Endodermal cell (in vitro differentiated cells): Measurements from ENCODE around the gene CUEDC1. TPM values are rescaled to one million over a fixed set of nuclear protein-coding genes. Genes with fewer than 3 reads are reported as not detected.
A peak's percentile ranks its signal among the peaks of the same experiment; 100 is the strongest.

Experiments used
- DNase-seq: peaks from one replicate; pipeline ENCODE4 v3.0.0-alpha.2; 2017
- H3K27ac ChIP-seq: 2 replicates; pipeline ENCODE4 v1.5.1; 2013; ENCODE audit warnings: mild to moderate bottlenecking, low read depth, low read length, moderate library complexity
- H3K27me3 ChIP-seq: 2 replicates; pipeline ENCODE4 v1.6.1; 2013; ENCODE audit warnings: mild to moderate bottlenecking, low read length, moderate library complexity; ENCODE audit not compliant: insufficient read depth, control insufficient read depth, poor library complexity, severe bottlenecking
- H3K36me3 ChIP-seq: 2 replicates; pipeline ENCODE4 v1.7.0; 2013; ENCODE audit warnings: mild to moderate bottlenecking, low read length, moderate library complexity; ENCODE audit not compliant: control insufficient read depth, insufficient read depth
- H3K4me1 ChIP-seq: one replicate; pipeline ENCODE4 v1.7.0; 2013; ENCODE audit warnings: low read length; ENCODE audit not compliant: control insufficient read depth, insufficient read depth
- H3K4me3 ChIP-seq: 2 replicates; pipeline ENCODE4 v1.5.1; 2013; ENCODE audit warnings: mild to moderate bottlenecking, low read length, moderate library complexity
- H3K9ac ChIP-seq: 2 replicates; pipeline ENCODE4 v1.6.1; 2013; ENCODE audit warnings: mild to moderate bottlenecking, low read length, moderate library complexity; ENCODE audit not compliant: poor library complexity, severe bottlenecking; ENCODE audit errors: extremely low read depth
- H3K9me3 ChIP-seq: 2 replicates; pipeline ENCODE4 v1.6.1; 2013; ENCODE audit warnings: mild to moderate bottlenecking, low read length, moderate library complexity; ENCODE audit not compliant: control insufficient read depth
- H3K27ac Mint-ChIP-seq: 2 replicates; pipeline ENCODE4 v1.8.0; 2020; ENCODE audit warnings: mixed read lengths
- H3K27me3 Mint-ChIP-seq: 2 replicates; pipeline ENCODE4 v1.8.0; 2021; ENCODE audit warnings: mild to moderate bottlenecking, mixed read lengths; ENCODE audit not compliant: insufficient read depth
- H3K36me3 Mint-ChIP-seq: 2 replicates; pipeline ENCODE4 v1.8.0; 2020; ENCODE audit warnings: low read depth, mixed read lengths
- H3K4me1 Mint-ChIP-seq: 2 replicates; pipeline ENCODE4 v1.8.0; 2020; ENCODE audit warnings: mixed read lengths
- H3K4me3 Mint-ChIP-seq: 2 replicates; pipeline ENCODE4 v1.8.0; 2020; ENCODE audit warnings: mild to moderate bottlenecking, moderate library complexity, mixed read lengths
- H3K9me3 Mint-ChIP-seq: 2 replicates; pipeline ENCODE4 v1.8.0; 2020; ENCODE audit warnings: mild to moderate bottlenecking, mixed read lengths
- CTCF ChIP-seq: fragments of 200-600 bp; sonication (generic); conservative IDR thresholded peaks from 2 replicates; pipeline ENCODE4 v1.5.0; 2021; ENCODE audit warnings: antibody characterized with exemption, mild to moderate bottlenecking
- WGBS, 2 experiments: methylation state at CpG; one replicate each; pipeline versions ENCODE4 v1.1.5 to v1.1.7; 2013; ENCODE audit warnings: missing lambda C conversion rate in 2 of 2, mixed read lengths in 1 of 2; ENCODE audit not compliant: insufficient coverage in 1 of 2, insufficient read length in 1 of 2; 5-methylcytosine and 5-hydroxymethylcytosine counted together
- total RNA-seq, 2 donors: library from RNA; stranded (reverse); fragmentation: NEBNext Ultra II Directional in 1 of 2; extraction: Animal tissue kit (Norgen Biotek cat#: 25700) in 1 of 2; gene quantifications; 2 replicates in 1 of 2; 3 replicates in 1 of 2; pipeline ENCODE4 v1.2.1, GENCODE V29; 2021

The CUEDC1 gene
- total RNA-seq, 2 donors from 2014 or later: 11.0 to 18.7 TPM

- Histone ChIP-seq H3K4me3 (peak overlapping the region; percentile 97), H3K9ac (no peak overlapping the region), H3K27me3 (no peaks in the 10 kb centered on the region), H3K9me3 (no peaks in the 10 kb centered on the region), H3K27ac (no peak overlapping the region), H3K4me1 (peaks cover 12% of the 10 kb centered on the region), H3K36me3 (peaks cover 52% of the 10 kb centered on the region)
- Mint-ChIP-seq H3K9me3 (no peaks in the 10 kb centered on the region), H3K36me3 (peaks cover 44% of the 10 kb centered on the region), H3K4me3 (no peak overlapping the region), H3K27me3 (no peaks in the 10 kb centered on the region), H3K4me1 (peaks cover 55% of the 10 kb centered on the region), H3K27ac (no peak overlapping the region)
- no peak for DNase-seq
- WGBS, 2 experiments: 70 to 95% methylated on average over 3 to 4 of the region's 4 CpGs
- TF ChIP-seq CTCF: no peak
Observed at GRCh38 chr17:57984261-57984890, 29.2 kb upstream of the CUEDC1 start.

GRCh38 chr17:57983446-57983845, 28.2 kb upstream of the CUEDC1 start:
- DNase-seq: no peak
- H3K36me3 Mint-ChIP-seq: peaks cover 52% of the 10 kb centered on the region
- no peaks in the 10 kb centered on the region for H3K9me3 ChIP-seq
- no peak overlapping the region for H3K9ac ChIP-seq
- peaks cover 61% of the 10 kb centered on the region for H3K36me3 ChIP-seq
- 85% methylated on average over 1 of the region's 1 CpG; no CpG with 5 or more reads in 1 of the 2 experiments for WGBS, 2 experiments
- no peaks in the 10 kb centered on the region for H3K9me3 Mint-ChIP-seq
- no peak overlapping the region for H3K4me3 Mint-ChIP-seq
- peaks cover 10% of the 10 kb centered on the region for H3K4me1 ChIP-seq
- H3K27ac ChIP-seq: no peak overlapping the region
- no peak for TF ChIP-seq CTCF
- peak overlapping the region; percentile 1 for H3K4me3 ChIP-seq
- H3K27me3 ChIP-seq: no peaks in the 10 kb centered on the region
- H3K27ac Mint-ChIP-seq: no peak overlapping the region
- peaks cover 48% of the 10 kb centered on the region for H3K4me1 Mint-ChIP-seq
- no peaks in the 10 kb centered on the region for H3K27me3 Mint-ChIP-seq

GRCh38 chr17:57982452-57983170, 27.4 kb upstream of the CUEDC1 start:
- Mint-ChIP-seq H3K4me3 (no peak overlapping the region), H3K4me1 (peaks cover 48% of the 10 kb centered on the region), H3K27ac (no peak overlapping the region), H3K9me3 (no peaks in the 10 kb centered on the region), H3K27me3 (no peaks in the 10 kb centered on the region), H3K36me3 (peaks cover 60% of the 10 kb centered on the region)
- no peak for DNase-seq
- Histone ChIP-seq H3K27ac (no peak overlapping the region), H3K4me1 (peaks cover 10% of the 10 kb centered on the region), H3K36me3 (peaks cover 69% of the 10 kb centered on the region), H3K9me3 (no peaks in the 10 kb centered on the region), H3K27me3 (no peaks in the 10 kb centered on the region), H3K4me3 (no peak overlapping the region), H3K9ac (no peak overlapping the region)
- WGBS, 2 experiments: 95 to 96% methylated on average over 9 to 14 of the region's 14 CpGs
- no peak for TF ChIP-seq CTCF
